Measurements from ENCODE around the gene FOXC1.

FOXC1 gene

GRCh38 chr6:1645466-1646185 is 35.9 kb downstream of the FOXC1 start:
- DNase-seq = no peak

- no peak for DNase-seq
These were observed 41.6 kb downstream of the FOXC1 start for GRCh38 chr6:1651362-1651761.

- no peak for DNase-seq
These were observed 43.1 kb downstream of the FOXC1 start for GRCh38 chr6:1652842-1653241.

GRCh38 chr6:1654054-1654453 is 44.3 kb downstream of the FOXC1 start:
- no peak for DNase-seq

- no peak for DNase-seq
These were observed 47.5 kb downstream of the FOXC1 start for GRCh38 chr6:1657116-1657770.

- DNase-seq = no peak
These were observed 48.1 kb downstream of the FOXC1 start for GRCh38 chr6:1657771-1658165.

- no peak for DNase-seq
These were observed 48.7 kb downstream of the FOXC1 start for GRCh38 chr6:1658212-1659005.

GRCh38 chr6:1659816-1660215 is 50.1 kb downstream of the FOXC1 start:
- no peak for DNase-seq

GRCh38 chr6:1662534-1662933 is 52.8 kb downstream of the FOXC1 start:
- no peak for DNase-seq

Data from SIG-M5 (cell line).